ENCODE results near the gene ATXN1.

DNA sequence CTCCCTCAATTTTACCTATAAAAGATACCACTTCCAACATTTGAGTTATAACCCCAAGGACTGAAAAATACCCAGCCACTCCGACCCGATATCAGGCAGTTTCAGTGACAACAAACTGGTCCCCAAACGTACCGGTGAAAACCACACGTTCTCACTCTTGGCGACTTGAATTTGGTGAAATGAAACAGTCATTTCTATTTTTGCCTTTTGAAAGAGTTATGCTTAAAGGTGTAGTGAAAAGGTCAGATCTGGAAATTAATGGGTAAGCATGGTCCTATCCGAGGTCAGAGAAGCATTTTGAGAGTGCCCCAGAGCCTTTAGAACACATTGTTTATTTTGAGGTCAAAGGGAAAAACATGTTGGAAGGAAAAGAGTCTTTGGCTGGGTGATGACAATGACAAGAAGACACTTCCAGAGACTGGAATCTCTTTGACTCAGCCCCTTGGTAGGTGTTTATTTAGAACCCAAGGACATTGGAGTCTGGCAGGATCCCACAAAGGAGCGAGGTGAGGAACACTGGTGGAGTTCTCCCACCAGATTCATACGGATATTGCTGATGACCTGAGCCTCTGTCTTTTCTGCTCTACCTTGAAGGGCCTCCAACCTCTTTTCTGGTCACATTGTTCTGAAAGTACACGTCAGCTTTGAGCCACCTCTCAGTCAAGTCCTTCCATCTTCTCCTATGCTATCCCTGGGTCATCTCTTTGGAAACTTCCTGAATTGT, 287.9 kb downstream of the ATXN1 start:
- TF ChIP-seq, protein P1, sequence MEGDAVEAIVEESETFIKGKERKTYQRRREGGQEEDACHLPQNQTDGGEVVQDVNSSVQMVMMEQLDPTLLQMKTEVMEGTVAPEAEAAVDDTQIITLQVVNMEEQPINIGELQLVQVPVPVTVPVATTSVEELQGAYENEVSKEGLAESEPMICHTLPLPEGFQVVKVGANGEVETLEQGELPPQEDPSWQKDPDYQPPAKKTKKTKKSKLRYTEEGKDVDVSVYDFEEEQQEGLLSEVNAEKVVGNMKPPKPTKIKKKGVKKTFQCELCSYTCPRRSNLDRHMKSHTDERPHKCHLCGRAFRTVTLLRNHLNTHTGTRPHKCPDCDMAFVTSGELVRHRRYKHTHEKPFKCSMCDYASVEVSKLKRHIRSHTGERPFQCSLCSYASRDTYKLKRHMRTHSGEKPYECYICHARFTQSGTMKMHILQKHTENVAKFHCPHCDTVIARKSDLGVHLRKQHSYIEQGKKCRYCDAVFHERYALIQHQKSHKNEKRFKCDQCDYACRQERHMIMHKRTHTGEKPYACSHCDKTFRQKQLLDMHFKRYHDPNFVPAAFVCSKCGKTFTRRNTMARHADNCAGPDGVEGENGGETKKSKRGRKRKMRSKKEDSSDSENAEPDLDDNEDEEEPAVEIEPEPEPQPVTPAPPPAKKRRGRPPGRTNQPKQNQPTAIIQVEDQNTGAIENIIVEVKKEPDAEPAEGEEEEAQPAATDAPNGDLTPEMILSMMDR (conservative IDR thresholded peaks at IDR 0.05; ENCODE audit: low read length) = no peak
- TF ChIP-seq EZH2phosphoT487 (IDR thresholded peaks at IDR 0.05; ENCODE audit: borderline replicate concordance) = no peak

Data from Loucy (cell line).